DND-41 (cell line): ENCODE measurements around the gene GRK3.

Source experiments
- ATAC-seq: fragments of 200-7000 bp; cut with Tn5 transposase; 3 replicates; pipeline ENCODE4 v1.9.1; 2021; ENCODE audit warnings: low read depth; ENCODE audit not compliant: insufficient read depth
- DNase-seq: peaks from one replicate; pipeline ENCODE4 v3.0.0-alpha.2; 2020
- H2AFZ ChIP-seq: 2 replicates; pipeline ENCODE4 v1.6.0; 2012; ENCODE audit warnings: low read depth, low read length
- H3K27ac ChIP-seq: 2 replicates; pipeline ENCODE4 v1.5.1; 2012; ENCODE audit warnings: low read length, inconsistent platforms
- H3K27me3 ChIP-seq: fragments of 200-600 bp; sonication (generic); 2 replicates; pipeline ENCODE4 v1.6.0; 2012; ENCODE audit warnings: low read length, mild to moderate bottlenecking, inconsistent platforms; ENCODE audit not compliant: insufficient read depth, poor library complexity
- H3K36me3 ChIP-seq: 2 replicates; pipeline ENCODE4 v1.5.1; 2012; ENCODE audit warnings: low read length, inconsistent platforms; ENCODE audit not compliant: insufficient read depth
- H3K4me1 ChIP-seq: 2 replicates; pipeline ENCODE4 v1.5.1; 2012; ENCODE audit warnings: mild to moderate bottlenecking, low read length; ENCODE audit not compliant: insufficient read depth
- H3K4me2 ChIP-seq: 2 replicates; pipeline ENCODE4 v1.6.0; 2012; ENCODE audit warnings: mild to moderate bottlenecking, moderate library complexity, low read length, inconsistent platforms; ENCODE audit not compliant: insufficient read depth
- H3K4me3 ChIP-seq, 2 experiments: fragments of 200-600 bp in 1 of 2; shearing (Covaris generic) in 1 of 2; 2 replicates each; pipeline ENCODE4 v1.5.1; 2012 to 2016; ENCODE audit warnings: inconsistent platforms in 2 of 2, low read length in 2 of 2, mild to moderate bottlenecking in 2 of 2, low read depth in 1 of 2, moderate library complexity in 1 of 2
- H3K79me2 ChIP-seq: 2 replicates; pipeline ENCODE4 v1.6.0; 2012; ENCODE audit warnings: low read length, inconsistent platforms; ENCODE audit not compliant: insufficient read depth
- H3K9ac ChIP-seq: 2 replicates; pipeline ENCODE4 v1.6.0; 2012; ENCODE audit warnings: low read depth, mild to moderate bottlenecking, inconsistent platforms, low read length, moderate library complexity
- H3K9me3 ChIP-seq: 2 replicates; pipeline ENCODE4 v1.5.1; 2012; ENCODE audit warnings: low read length, moderate library complexity, mild to moderate bottlenecking, inconsistent platforms; ENCODE audit not compliant: insufficient read depth, severe bottlenecking
- H4K20me1 ChIP-seq: 2 replicates; pipeline ENCODE4 v1.6.0; 2012; ENCODE audit warnings: low read length; ENCODE audit not compliant: insufficient read depth
- CTCF ChIP-seq: IDR thresholded peaks from 2 replicates; pipeline ENCODE4 v1.5.1; 2012; ENCODE audit warnings: borderline replicate concordance, low read length, moderate library complexity, mild to moderate bottlenecking; ENCODE audit not compliant: poor library complexity, severe bottlenecking; ENCODE audit errors: extremely low read depth
- EZH2 ChIP-seq: IDR thresholded peaks from 3 replicates; pipeline ENCODE4 v1.6.1; 2012; ENCODE audit warnings: borderline replicate concordance, low read depth, mild to moderate bottlenecking, moderate library complexity, low read length, inconsistent platforms; ENCODE audit not compliant: severe bottlenecking

GRK3 gene

GRCh38 chr22:25670070-25670461, 105.6 kb downstream of the GRK3 start:
- no peaks in the 10 kb centered on the region for H3K79me2 ChIP-seq
- no peak overlapping the region for H3K27ac ChIP-seq
- no peaks in the 10 kb centered on the region for H3K36me3 ChIP-seq
- no peaks in the 10 kb centered on the region for H3K9me3 ChIP-seq
- no peaks in the 10 kb centered on the region for H3K27me3 ChIP-seq
- no peak for ATAC-seq
- H3K4me1 ChIP-seq = peaks cover 9% of the 10 kb centered on the region
- H4K20me1 ChIP-seq = no peaks in the 10 kb centered on the region
- H2AFZ ChIP-seq = no peak overlapping the region
- no peak overlapping the region for H3K4me2 ChIP-seq
- H3K4me3 ChIP-seq = no peak overlapping the region
- no peak overlapping the region for H3K9ac ChIP-seq
- DNase-seq = no peak
- TF ChIP-seq CTCF = no peak
- no peak for TF ChIP-seq EZH2

GRCh38 chr22:25672289-25673084, 108.0 kb downstream of the GRK3 start:
- no peak overlapping the region for H3K27ac ChIP-seq
- TF ChIP-seq EZH2 = no peak
- no peak for TF ChIP-seq CTCF

GRCh38 chr22:25673713-25674112, 109.2 kb downstream of the GRK3 start:
- no peak overlapping the region for H3K4me2 ChIP-seq
- ATAC-seq (no peak), DNase-seq (no peak)
- H3K4me3 ChIP-seq = no peak overlapping the region
- H3K4me1 ChIP-seq = no peaks in the 10 kb centered on the region
- no peak overlapping the region for H3K27ac ChIP-seq
- H2AFZ ChIP-seq = no peak overlapping the region
- H3K27me3 ChIP-seq = no peaks in the 10 kb centered on the region
- H3K36me3 ChIP-seq = no peaks in the 10 kb centered on the region
- H3K9ac ChIP-seq = no peak overlapping the region
- TF ChIP-seq EZH2 (no peak), CTCF (no peak)
- H4K20me1 ChIP-seq = no peaks in the 10 kb centered on the region
- no peaks in the 10 kb centered on the region for H3K79me2 ChIP-seq
- H3K9me3 ChIP-seq = no peaks in the 10 kb centered on the region

More at GRCh38 chr22:25672289-25673084, 108.0 kb downstream of the GRK3 start:
- no peaks in the 10 kb centered on the region for H3K9me3 ChIP-seq
- no peaks in the 10 kb centered on the region for H4K20me1 ChIP-seq
- H3K36me3 ChIP-seq = no peaks in the 10 kb centered on the region
- H3K4me3 ChIP-seq = no peak overlapping the region
- no peak overlapping the region for H3K4me2 ChIP-seq
- H3K9ac ChIP-seq = no peak overlapping the region
- H3K4me1 ChIP-seq = no peaks in the 10 kb centered on the region
- ATAC-seq = no peak
- H3K79me2 ChIP-seq = no peaks in the 10 kb centered on the region
- H2AFZ ChIP-seq = no peak overlapping the region
- H3K27me3 ChIP-seq = no peaks in the 10 kb centered on the region
- no peak for DNase-seq
